Hair follicle dermal papilla cell (primary cell): ENCODE data around the gene OPN1MW3. TPM values are rescaled to one million over a fixed set of nuclear protein-coding genes. Genes with fewer than 3 reads are reported as not detected.

Experiments used
- total RNA-seq: library from RNA; depleted of rRNA; stranded (reverse); fragments of >200 nt; gene quantifications from 2 replicates; pipeline ENCODE4 v1.2.3, GENCODE V29; 2012

The OPN1MW3 gene
- total RNA-seq, result not detected in 2 replicates

DNA sequence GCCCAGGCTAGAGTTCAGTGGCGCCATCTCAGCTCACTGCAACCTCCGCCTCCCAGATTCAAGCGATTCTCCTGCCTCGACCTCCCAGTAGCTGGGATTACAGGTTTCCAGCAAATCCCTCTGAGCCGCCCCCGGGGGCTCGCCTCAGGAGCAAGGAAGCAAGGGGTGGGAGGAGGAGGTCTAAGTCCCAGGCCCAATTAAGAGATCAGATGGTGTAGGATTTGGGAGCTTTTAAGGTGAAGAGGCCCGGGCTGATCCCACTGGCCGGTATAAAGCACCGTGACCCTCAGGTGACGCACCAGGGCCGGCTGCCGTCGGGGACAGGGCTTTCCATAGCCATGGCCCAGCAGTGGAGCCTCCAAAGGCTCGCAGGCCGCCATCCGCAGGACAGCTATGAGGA, at the start of gene OPN1MW3:
Gene OPN1MW3, plus strand, starts transcription at position 301 of the 400 bp plus-strand sequence. Its CDS starts 38 bp downstream, at position 339.

GRCh38 chrX:154219456-154219855, 37.9 kb upstream of the OPN1MW3 start, which contains the start of gene OPN1MW2:
TSS of gene OPN1MW2 (plus strand) at chrX:154219756. CDS start at chrX:154219816, 60 bp downstream.

DNA sequence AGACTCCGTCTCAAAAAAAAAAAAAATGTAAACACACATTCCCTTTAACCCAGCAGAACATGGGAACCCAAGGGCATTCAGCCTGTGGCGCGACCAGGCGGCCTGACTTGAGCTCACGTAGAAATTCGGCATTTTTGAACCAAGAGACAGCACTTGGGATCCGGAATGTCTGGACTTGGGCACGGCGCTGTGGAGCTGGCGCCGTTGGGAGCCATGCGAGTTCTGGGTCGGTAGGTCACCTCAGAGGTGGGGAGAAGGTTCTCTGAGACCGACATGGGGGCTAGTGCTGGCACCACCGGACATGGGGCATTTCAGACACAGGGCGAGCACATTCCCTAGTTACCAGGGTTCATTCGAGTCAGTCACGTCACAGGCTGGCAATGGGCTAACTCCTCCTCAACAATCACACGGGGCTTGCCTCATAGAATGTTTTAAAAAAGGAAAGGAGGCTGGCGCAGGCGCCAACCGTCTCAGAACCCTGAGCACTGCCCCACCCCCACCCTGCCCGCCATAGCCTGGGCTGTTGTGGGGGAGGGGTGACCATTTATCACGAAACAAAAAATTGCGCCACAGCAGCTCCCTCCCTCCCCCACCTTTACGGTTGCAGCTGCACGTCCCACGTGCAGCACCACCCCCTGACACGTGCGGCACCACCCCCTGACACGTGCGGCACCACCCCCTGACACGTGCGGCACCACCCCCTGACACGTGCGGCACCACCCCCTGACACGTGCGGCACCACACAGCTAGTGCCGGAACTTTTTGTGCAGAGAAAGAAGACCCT, 37.6 kb downstream of the OPN1MW3 start, which contains the start of gene TEX28:
Gene TEX28, minus strand, starts transcription at position 334 of the 784 bp plus-strand sequence. CDS start 3,007 bp downstream, outside the sequence.

DNA sequence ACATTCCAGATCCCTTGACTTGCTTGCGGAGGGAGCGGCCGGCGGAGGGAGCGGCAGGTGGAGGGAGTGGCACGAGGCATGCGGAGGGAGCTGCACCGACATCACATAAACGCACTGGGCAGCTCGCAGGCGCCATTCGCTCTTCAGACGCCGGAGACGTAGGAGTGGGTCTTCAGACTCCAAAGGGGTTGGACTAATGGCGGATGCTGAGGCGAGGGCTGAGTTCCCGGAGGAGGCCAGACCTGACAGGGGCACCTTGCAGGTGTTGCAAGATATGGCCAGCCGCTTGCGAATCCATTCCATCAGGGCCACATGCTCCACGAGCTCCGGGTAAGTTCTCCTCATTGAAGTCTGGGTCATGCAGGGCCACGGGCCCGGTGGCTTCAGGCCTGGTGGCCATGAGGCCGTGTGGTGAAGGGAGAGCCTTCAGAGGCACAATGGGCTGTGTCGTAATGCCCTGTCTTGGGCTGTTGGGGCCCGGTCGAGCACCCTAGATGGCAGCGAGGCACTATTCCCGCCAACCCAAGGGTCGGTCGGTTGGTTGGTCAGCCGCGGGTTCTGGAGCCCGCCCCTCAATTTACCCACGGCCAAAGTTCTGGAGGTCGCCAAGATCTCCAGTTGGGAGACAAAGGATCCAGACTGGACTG, 38.4 kb downstream of the OPN1MW3 start, which contains the start of gene TKTL1:
Gene TKTL1, plus strand, starts transcription at position 132 of the 647 bp plus-strand sequence. Its CDS starts 65 bp downstream, at position 197.

Other genes with a start within 250 kb of the OPN1MW3 start
- 89.9 and 94.7 TPM in 2 replicates for gene IRAK1, start 237.7 kb upstream of the OPN1MW3 start, total RNA-seq
- gene MECP2, start 159.9 kb upstream of the OPN1MW3 start, total RNA-seq, result 40.7 TPM in 2 replicates
- not detected in 2 replicates for gene OPN1LW, start 113.3 kb upstream of the OPN1MW3 start, total RNA-seq
- not detected in 2 replicates for gene OPN1MW, start 75.0 kb upstream of the OPN1MW3 start, total RNA-seq
- not detected in 2 replicates for gene OPN1MW2, start 37.8 kb upstream of the OPN1MW3 start, total RNA-seq
- not detected in 2 replicates for gene TEX28, start 37.5 kb downstream of the OPN1MW3 start, total RNA-seq
- gene TKTL1, start 38.2 kb downstream of the OPN1MW3 start, total RNA-seq, result not detected in 2 replicates
- 4,119 and 4,322 TPM in 2 replicates for gene FLNA, start 117.1 kb downstream of the OPN1MW3 start, total RNA-seq
- 29.2 and 39.7 TPM in 2 replicates for gene EMD, start 121.7 kb downstream of the OPN1MW3 start, total RNA-seq
- 1,504 and 2,235 TPM in 2 replicates for gene RPL10, start 140.8 kb downstream of the OPN1MW3 start, total RNA-seq
- 54.7 and 73.2 TPM in 2 replicates for gene DNASE1L1, start 151.7 kb downstream of the OPN1MW3 start, total RNA-seq
- gene TAFAZZIN, start 154.0 kb downstream of the OPN1MW3 start, total RNA-seq, result 19.9 and 22.6 TPM in 2 replicates
- gene ATP6AP1, start 171.1 kb downstream of the OPN1MW3 start, total RNA-seq, result 52.0 and 53.1 TPM in 2 replicates
- 117 and 119 TPM in 2 replicates for gene GDI1, start 179.6 kb downstream of the OPN1MW3 start, total RNA-seq
- 37.2 and 47.6 TPM in 2 replicates for gene FAM50A, start 186.6 kb downstream of the OPN1MW3 start, total RNA-seq
- 23.8 and 35.0 TPM in 2 replicates for gene PLXNA3, start 200.7 kb downstream of the OPN1MW3 start, total RNA-seq
- gene LAGE3, start 221.7 kb downstream of the OPN1MW3 start, total RNA-seq, result 13.3 and 19.4 TPM in 2 replicates
- 39.1 and 43.0 TPM in 2 replicates for gene UBL4A, start 229.0 kb downstream of the OPN1MW3 start, total RNA-seq
- 31.8 and 35.3 TPM in 2 replicates for gene SLC10A3, start 233.0 kb downstream of the OPN1MW3 start, total RNA-seq